HepG2 (cell line): ENCODE results near the gene CRAMP1. TPM values are rescaled to one million over a fixed set of nuclear protein-coding genes. Genes with fewer than 3 reads are reported as not detected.
A peak's percentile ranks its signal among the peaks of the same experiment; 100 is the strongest.

Source experiments
- ATF3 ChIP-seq: sonication (generic); formaldehyde crosslinking; IDR thresholded peaks from 2 replicates; pipeline ENCODE4 v1.4.0; 2020; ENCODE audit warnings: missing genetic modification reagents
- CREM ChIP-seq, 2 experiments: sonication (generic) in 1 of 2; formaldehyde crosslinking in 1 of 2; IDR thresholded peaks; 2 replicates each; pipeline versions ENCODE4 v1.4.0 to v1.6.1; 2016 to 2020; ENCODE audit warnings: antibody characterized with exemption in 1 of 2, mild to moderate bottlenecking in 1 of 2, missing genetic modification reagents in 1 of 2
- DRAP1 ChIP-seq: IDR thresholded peaks from 2 replicates; pipeline ENCODE4 v1.6.1; 2016; ENCODE audit warnings: missing genetic modification reagents, missing compliant biosample characterization
- FOXC1 ChIP-seq: sonication (generic); formaldehyde crosslinking; IDR thresholded peaks from 2 replicates; pipeline ENCODE4 v1.8.0; 2022; ENCODE audit warnings: mild to moderate bottlenecking, missing genetic modification reagents, borderline replicate concordance
- HNRNPLL ChIP-seq: fragments of 200-400 bp; formaldehyde crosslinking; IDR thresholded peaks from 2 replicates; pipeline ENCODE4 v1.6.1; 2017; ENCODE audit warnings: mild to moderate bottlenecking, low read depth, low read length; ENCODE audit not compliant: poor library complexity, severe bottlenecking
- KAT2B ChIP-seq: fragments of 150-350 bp; IDR thresholded peaks from 2 replicates; pipeline ENCODE4 v1.6.1; 2014; ENCODE audit warnings: low read depth, low read length, borderline replicate concordance
- KMT2A ChIP-seq: sonication (generic); formaldehyde crosslinking; IDR thresholded peaks from 2 replicates; pipeline ENCODE4 v1.4.0; 2020; ENCODE audit warnings: missing genetic modification reagents
- MAZ ChIP-seq, 2 experiments: sonication (generic) in 1 of 2; formaldehyde crosslinking in 1 of 2; IDR thresholded peaks; 2 replicates each; pipeline versions ENCODE4 v1.5.0 to v1.6.1; 2012 to 2020; ENCODE audit warnings: low read depth in 2 of 2, mild to moderate bottlenecking in 2 of 2, borderline replicate concordance in 1 of 2, improper control_type of control experiment in 1 of 2, low read length in 1 of 2, missing genetic modification reagents in 1 of 2, moderate library complexity in 1 of 2
- MXI1 ChIP-seq: IDR thresholded peaks from 3 replicates; pipeline ENCODE4 v1.6.1; 2012; ENCODE audit warnings: low read depth, low read length, inconsistent platforms, borderline replicate concordance
- PCBP1 ChIP-seq: fragments of 200-400 bp; formaldehyde crosslinking; IDR thresholded peaks from 2 replicates; pipeline ENCODE4 v1.6.1; 2017; ENCODE audit warnings: mild to moderate bottlenecking, low read depth, low read length, borderline replicate concordance
- PCBP2 ChIP-seq: fragments of 200-400 bp; formaldehyde crosslinking; optimal IDR thresholded peaks from 2 replicates; pipeline ENCODE3; 2018; ENCODE audit warnings: low read length, low read depth; ENCODE audit not compliant: poor library complexity, severe bottlenecking
- POLR2A ChIP-seq, 2 experiments: IDR thresholded peaks; 2 replicates each; pipeline ENCODE4 v1.6.1; 2011; ENCODE audit warnings: low read depth in 2 of 2, low read length in 2 of 2, mild to moderate bottlenecking in 1 of 2, moderate library complexity in 1 of 2; ENCODE audit not compliant: insufficient read depth in 1 of 2
- RARA ChIP-seq: IDR thresholded peaks from 2 replicates; pipeline ENCODE4 v1.6.1; 2016; ENCODE audit warnings: missing genetic modification reagents, missing compliant biosample characterization
- SMARCC2 ChIP-seq: fragments of 450-650 bp; IDR thresholded peaks from 2 replicates; pipeline ENCODE4 v1.6.1; 2017; ENCODE audit warnings: antibody characterized with exemption, mild to moderate bottlenecking
- TCF7L2 ChIP-seq: IDR thresholded peaks from 2 replicates; pipeline ENCODE4 v1.6.1; 2011; ENCODE audit warnings: mild to moderate bottlenecking, low read depth, low read length, moderate library complexity
- TERF1 ChIP-seq: sonication (generic); formaldehyde crosslinking; IDR thresholded peaks from 2 replicates; pipeline ENCODE4 v1.8.0; 2022; ENCODE audit warnings: mild to moderate bottlenecking, missing genetic modification reagents, moderate library complexity
- TFDP2 ChIP-seq: sonication (generic); formaldehyde crosslinking; IDR thresholded peaks from 2 replicates; pipeline ENCODE4 v1.4.0; 2020; ENCODE audit warnings: missing genetic modification reagents
- U2AF2 ChIP-seq: fragments of 200-400 bp; formaldehyde crosslinking; IDR thresholded peaks from 2 replicates; pipeline ENCODE4 v1.6.1; 2017; ENCODE audit warnings: low read depth, mild to moderate bottlenecking, low read length
- ZBTB14 ChIP-seq: sonication (generic); formaldehyde crosslinking; IDR thresholded peaks from 2 replicates; pipeline ENCODE4 v1.4.0; 2020; ENCODE audit warnings: missing genetic modification reagents
- ZBTB38 ChIP-seq: sonication (generic); formaldehyde crosslinking; IDR thresholded peaks from 2 replicates; pipeline ENCODE4 v1.5.1; 2020; ENCODE audit warnings: mild to moderate bottlenecking, missing genetic modification reagents
- ZBTB42 ChIP-seq: sonication (generic); formaldehyde crosslinking; IDR thresholded peaks from 2 replicates; pipeline ENCODE4 v1.5.0; 2020; ENCODE audit warnings: mild to moderate bottlenecking, missing genetic modification reagents
- ZFY ChIP-seq: sonication (generic); formaldehyde crosslinking; IDR thresholded peaks from 2 replicates; pipeline ENCODE4 v1.4.0; 2020; ENCODE audit warnings: missing genetic modification reagents
- ZNF225 ChIP-seq: sonication (generic); formaldehyde crosslinking; IDR thresholded peaks from 2 replicates; pipeline ENCODE4 v1.4.0; 2020; ENCODE audit warnings: mild to moderate bottlenecking, missing genetic modification reagents
- ZNF33B ChIP-seq: sonication (generic); formaldehyde crosslinking; IDR thresholded peaks from 2 replicates; pipeline ENCODE4 v1.5.1; 2020; ENCODE audit warnings: mild to moderate bottlenecking, missing genetic modification reagents
- ZNF350 ChIP-seq: sonication (generic); formaldehyde crosslinking; IDR thresholded peaks from 2 replicates; pipeline ENCODE4 v1.4.0; 2020; ENCODE audit warnings: mild to moderate bottlenecking, low read depth, missing genetic modification reagents, borderline replicate concordance
- ZNF441 ChIP-seq: sonication (generic); formaldehyde crosslinking; IDR thresholded peaks from 2 replicates; pipeline ENCODE4 v1.7.0; 2021; ENCODE audit warnings: missing genetic modification reagents, borderline replicate concordance
- ZNF619 ChIP-seq: sonication (generic); formaldehyde crosslinking; IDR thresholded peaks from 2 replicates; pipeline ENCODE4 v1.4.0; 2020; ENCODE audit warnings: mild to moderate bottlenecking, missing genetic modification reagents
- polyA plus RNA-seq, 8 experiments: library from polyadenylated mRNA; depleted of rRNA in 3 of 8; stranded (reverse) in 7 of 8; unstranded in 1 of 8; fragments of >200 nt; fragmentation: Illumina TruSeq in 4 of 8; extraction: Trizol in 4 of 8; gene quantifications; 2 replicates each; pipeline versions ENCODE4 v1.2.1 to v1.2.3, GENCODE V29; 2011 to 2016; ENCODE audit warnings: low read depth in 4 of 8, missing spikeins in 1 of 8, mixed read lengths in 1 of 8; ENCODE audit not compliant: insufficient read depth in 1 of 8
- total RNA-seq, 5 experiments: library from RNA; depleted of rRNA; stranded (reverse); fragments of >200 nt; fragmentation: Illumina TruSeq; extraction: Trizol; gene quantifications; 2 replicates each; pipeline ENCODE4 v1.2.3, GENCODE V29; 2016; ENCODE audit warnings: low read depth in 1 of 5

Gene CRAMP1
- total and polyA plus RNA-seq, 2 of the 13 experiments (the other 11 are each of a cell fraction or from before 2014, with no cell fraction given), result 6.8 to 9.7 TPM

GRCh38 chr16:1677942-1678499 is 65.9 kb downstream of the CRAMP1 start, which contains the start of gene JPT2 (continued):
- TF ChIP-seq DRAP1 (CRISPR knock-in tag), result peak; percentile 96
- no peak for TF ChIP-seq RARA (CRISPR knock-in tag)
- TF ChIP-seq TCF7L2, result no peak
- peak; percentile 75 for TF ChIP-seq ZFY (CRISPR knock-in tag)
- TF ChIP-seq HNRNPLL, result peak; percentile 69
- TF ChIP-seq ZNF350 (CRISPR knock-in tag), result no peak
- TF ChIP-seq FOXC1 (CRISPR knock-in tag), result no peak
- no peak for TF ChIP-seq SMARCC2
- 0 out of 2 replicates have a peak, but pooled peaks have one; percentile 21 for TF ChIP-seq MAZ (IDR thresholded peaks at IDR 0.05; ENCODE audit: borderline replicate concordance, low read depth, low read length)
- TF ChIP-seq MAZ (CRISPR knock-in tag; IDR thresholded peaks at IDR 0.05; ENCODE audit: low read depth), result 0 out of 2 replicates have a peak, but pooled peaks have one; percentile 1
- no peak for TF ChIP-seq ZNF225 (CRISPR knock-in tag)
- no peak for TF ChIP-seq ZNF619 (CRISPR knock-in tag)
- TF ChIP-seq ZNF33B (CRISPR knock-in tag), result no peak
- TF ChIP-seq ZBTB38 (CRISPR knock-in tag), result 0 out of 2 replicates have a peak, but pooled peaks have one; percentile 31
- TF ChIP-seq MXI1, result peak; percentile 64; the same call in 1 of the 3 replicates
- peak; percentile 67 for TF ChIP-seq ZBTB14 (CRISPR knock-in tag)
- TF ChIP-seq PCBP2, result no peak
- TF ChIP-seq PCBP1, result no peak
- no peak for TF ChIP-seq ATF3 (CRISPR knock-in tag)
- peak; percentile 94 for TF ChIP-seq TFDP2 (CRISPR knock-in tag)
- no peak for TF ChIP-seq ZNF441 (CRISPR knock-in tag)
- no peak for TF ChIP-seq U2AF2
- TF ChIP-seq ZBTB42, result no peak
- no peak for TF ChIP-seq CREM (IDR thresholded peaks at IDR 0.05)
- TF ChIP-seq CREM (CRISPR knock-in tag; IDR thresholded peaks at IDR 0.05), result no peak
- no peak for TF ChIP-seq KAT2B
- TF ChIP-seq KMT2A (CRISPR knock-in tag), result peak; percentile 45; the same call in 1 of the 2 replicates
- no peak for TF ChIP-seq TERF1
- TF ChIP-seq POLR2A (IDR thresholded peaks at IDR 0.05; ENCODE audit: insufficient read depth in 1 of 2, low read depth in 2 of 2, low read length in 2 of 2), result peak; percentile 45 to 77; a peak in 3 of 4 replicates
